GM12874 (cell line): Measurements from ENCODE around the gene ANO7.

Experiments
- CTCF ChIP-seq: IDR thresholded peaks from 2 replicates; pipeline ENCODE4 v1.5.1; 2011; ENCODE audit warnings: low read depth, mild to moderate bottlenecking, control low read depth, low read length, moderate library complexity; ENCODE audit not compliant: insufficient read depth

Gene ANO7

DNA sequence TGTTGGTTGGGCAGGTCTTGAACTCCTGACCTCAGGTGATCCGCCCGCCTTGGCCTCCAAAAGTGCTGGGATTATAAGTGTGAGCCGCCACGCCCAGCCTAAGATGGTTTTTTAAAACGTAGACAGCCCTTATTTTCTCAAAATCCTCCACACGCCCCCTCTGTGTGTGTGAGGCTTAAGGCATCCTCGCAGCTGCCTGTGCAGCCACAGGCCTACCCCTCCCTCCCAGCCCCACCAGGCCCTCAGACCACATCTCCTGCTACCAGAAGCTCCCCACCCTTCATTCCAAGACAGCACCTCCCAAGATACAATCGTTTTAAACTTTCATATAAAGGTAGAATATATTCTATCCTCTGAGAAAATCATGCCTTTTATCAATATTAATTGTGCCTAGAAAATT is 4.8 kb downstream of the ANO7 start:
- TF ChIP-seq CTCF = no peak

DNA sequence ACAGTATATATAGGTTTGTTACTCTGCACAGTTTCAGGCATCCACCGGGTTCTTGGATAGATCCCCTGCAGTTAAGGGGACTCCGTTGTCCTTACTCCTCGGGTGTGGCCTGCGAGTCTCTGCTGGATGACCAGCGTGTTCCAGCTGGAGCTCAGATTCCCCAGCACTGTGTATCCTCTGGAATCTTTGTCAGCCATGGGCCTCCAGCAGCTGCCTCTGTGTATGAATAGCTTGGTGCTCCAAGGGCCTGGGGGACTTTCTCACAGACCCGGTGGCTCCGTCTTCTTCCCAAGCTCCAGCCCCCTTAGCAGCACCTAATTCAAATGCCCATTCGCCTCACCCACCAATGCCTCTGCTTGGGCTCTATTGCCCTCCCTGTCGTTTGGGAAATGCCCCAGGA is 6.3 kb downstream of the ANO7 start:
- no peak for TF ChIP-seq CTCF

DNA sequence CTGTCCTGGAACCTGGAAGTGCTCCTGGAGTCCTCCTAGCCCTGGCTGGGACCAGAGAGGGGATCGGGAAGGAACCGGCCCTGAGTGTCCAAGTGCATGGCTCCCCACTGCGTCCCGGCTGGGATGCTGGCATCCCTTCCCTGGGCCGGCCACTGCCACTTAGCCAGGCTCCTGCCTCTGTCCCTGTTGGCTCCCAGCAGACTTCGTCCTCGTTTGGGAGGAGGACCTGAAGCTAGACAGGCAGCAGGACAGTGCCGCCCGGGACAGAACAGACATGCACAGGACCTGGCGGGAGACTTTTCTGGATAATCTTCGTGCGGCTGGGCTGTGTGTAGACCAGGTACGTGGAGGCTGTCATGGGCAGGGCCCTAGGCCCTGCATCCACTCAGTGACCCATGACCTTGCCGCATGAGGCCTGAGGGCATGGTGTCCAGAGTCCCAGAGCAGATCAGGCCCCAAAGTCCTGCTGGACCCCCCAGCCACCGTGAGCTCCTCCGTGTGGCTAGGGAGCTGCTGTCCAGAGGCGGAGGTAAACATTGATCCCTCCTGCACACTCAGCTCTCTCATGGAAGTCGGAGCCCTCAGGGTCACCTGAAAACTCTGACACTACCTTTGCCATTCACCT is 7.1 kb downstream of the ANO7 start:
- no peak for TF ChIP-seq CTCF

DNA sequence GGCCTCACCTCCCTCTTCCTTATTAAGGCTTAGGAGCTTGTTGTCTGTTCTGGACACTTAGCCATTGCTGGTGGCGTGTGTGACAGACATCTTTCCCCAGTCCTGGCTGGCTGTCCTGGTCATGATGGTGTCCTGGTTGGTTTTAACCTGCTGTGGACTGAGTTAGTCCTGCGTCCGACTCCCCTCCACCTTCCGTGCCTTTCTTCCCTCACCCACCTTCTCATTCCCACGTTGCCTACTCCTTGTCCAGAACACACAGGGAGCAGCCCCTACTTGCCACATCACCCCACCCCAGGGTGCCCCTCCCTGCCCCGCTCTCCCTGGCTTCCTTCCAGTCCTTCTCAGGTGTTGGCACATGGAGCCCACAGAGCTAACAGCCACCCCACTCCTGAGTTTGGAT is 9.5 kb downstream of the ANO7 start:
- TF ChIP-seq CTCF = no peak

DNA sequence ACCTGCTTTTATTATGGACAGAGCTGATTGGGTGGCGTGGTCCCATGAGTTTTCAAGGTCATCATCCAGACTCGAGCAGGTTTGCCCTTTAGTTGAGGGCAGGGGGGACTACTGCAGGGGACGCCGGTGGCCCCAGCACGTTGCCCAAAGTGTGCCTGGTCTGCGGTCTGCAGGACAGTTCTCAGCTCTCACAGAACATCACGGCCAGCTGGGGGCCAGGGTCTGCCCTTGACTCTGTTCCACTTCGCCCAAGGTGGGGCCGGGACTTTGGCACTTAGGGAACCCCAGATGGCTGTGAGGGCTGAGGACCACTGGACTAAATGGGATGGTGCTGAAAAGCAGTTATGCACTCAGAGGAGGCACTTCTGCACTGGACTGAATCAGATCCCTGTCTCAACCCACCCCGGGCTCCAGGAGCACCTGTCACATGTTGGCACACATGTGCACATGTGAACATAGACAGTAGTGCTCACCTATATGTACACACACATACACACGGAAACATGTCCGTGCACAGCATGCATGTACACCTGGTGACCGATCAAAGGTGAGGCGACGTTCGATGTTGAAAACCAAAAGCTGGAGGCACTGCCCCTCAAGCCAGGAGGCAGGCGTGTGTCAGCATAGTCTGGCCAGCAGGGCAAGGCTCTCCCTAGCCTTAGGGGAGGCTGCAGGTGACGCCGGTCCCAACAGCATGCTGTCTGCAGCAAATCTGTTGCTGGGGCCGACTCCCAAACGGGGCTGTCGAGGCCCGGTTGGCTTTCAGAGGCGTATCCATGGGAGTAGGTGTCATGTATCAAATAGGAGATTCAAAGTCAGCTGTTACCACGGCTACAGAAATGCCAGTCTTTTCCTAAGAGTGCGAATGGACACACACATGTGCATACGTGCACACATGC is 10.2 kb downstream of the ANO7 start:
- TF ChIP-seq CTCF = no peak

DNA sequence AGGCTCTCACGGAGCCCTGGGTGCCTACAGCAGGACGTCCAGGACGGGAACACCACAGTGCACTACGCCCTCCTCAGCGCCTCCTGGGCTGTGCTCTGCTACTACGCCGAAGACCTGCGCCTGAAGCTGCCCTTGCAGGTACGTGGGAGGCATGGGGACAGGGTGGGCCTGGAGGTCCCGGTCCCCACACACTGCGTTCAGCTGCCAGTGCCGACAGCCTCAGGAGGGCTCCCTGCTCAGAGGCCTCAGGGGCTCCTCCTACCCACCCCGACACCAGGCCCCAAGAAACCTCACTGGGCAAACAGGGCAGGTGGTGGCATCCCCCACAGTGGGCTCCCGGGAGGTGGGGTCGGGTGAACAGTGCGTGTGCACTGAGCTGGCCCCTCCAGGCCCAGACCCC is 10.8 kb downstream of the ANO7 start:
- no peak for TF ChIP-seq CTCF

DNA sequence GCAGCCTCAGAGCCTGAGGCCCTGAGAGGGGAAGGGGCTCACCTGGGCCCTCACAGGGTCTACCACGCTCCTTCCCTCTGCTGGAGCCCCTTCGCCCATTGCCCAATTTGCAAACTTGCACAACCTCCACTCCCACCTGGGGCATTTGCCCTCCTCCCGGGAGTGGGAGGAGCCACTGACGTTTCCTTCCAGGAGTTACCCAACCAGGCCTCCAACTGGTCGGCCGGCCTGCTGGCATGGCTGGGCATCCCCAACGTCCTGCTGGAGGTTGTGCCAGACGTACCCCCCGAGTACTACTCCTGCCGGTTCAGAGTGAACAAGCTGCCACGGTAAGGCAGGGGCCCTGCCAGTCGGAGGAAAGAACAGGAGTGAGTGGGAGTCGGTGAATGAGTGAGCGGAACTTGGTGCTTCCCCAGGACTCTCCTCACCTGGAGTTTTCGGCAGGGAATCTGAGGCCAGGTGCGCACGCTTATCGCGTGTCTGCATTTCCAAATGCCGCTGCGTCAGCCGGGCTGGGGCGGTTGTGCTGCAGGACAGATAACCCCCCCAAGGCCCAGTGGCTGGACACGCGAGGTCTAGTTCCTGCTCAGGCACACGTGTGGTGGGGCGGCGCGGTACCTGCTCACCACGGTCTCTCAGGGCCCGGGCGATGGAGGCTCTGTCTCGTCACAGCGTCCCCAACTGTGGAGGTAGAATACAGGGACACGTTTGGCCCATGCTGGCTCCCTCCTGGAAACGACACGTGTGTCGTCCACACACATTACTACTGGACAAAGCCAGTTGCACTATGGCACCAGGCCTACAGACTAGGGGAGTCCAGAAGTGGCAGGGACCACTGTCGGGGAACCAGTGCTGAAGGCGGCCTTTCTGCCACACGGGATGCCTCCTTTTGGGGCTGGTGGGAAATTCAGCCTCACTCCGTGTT is 11.7 kb downstream of the ANO7 start:
- TF ChIP-seq CTCF = no peak
